LNCAP (cell line): ENCODE results near the gene ADD2.

ENCODE experiments used
- TF ChIP-seq, protein P1 (sequence below): fragments of 450-650 bp; IDR thresholded peaks from 2 replicates; pipeline ENCODE4 v1.5.1; 2017; ENCODE audit warnings: mild to moderate bottlenecking

ADD2 gene

GRCh38 chr2:70746094-70746974, 21.7 kb downstream of the ADD2 start:
- TF ChIP-seq, protein P1, sequence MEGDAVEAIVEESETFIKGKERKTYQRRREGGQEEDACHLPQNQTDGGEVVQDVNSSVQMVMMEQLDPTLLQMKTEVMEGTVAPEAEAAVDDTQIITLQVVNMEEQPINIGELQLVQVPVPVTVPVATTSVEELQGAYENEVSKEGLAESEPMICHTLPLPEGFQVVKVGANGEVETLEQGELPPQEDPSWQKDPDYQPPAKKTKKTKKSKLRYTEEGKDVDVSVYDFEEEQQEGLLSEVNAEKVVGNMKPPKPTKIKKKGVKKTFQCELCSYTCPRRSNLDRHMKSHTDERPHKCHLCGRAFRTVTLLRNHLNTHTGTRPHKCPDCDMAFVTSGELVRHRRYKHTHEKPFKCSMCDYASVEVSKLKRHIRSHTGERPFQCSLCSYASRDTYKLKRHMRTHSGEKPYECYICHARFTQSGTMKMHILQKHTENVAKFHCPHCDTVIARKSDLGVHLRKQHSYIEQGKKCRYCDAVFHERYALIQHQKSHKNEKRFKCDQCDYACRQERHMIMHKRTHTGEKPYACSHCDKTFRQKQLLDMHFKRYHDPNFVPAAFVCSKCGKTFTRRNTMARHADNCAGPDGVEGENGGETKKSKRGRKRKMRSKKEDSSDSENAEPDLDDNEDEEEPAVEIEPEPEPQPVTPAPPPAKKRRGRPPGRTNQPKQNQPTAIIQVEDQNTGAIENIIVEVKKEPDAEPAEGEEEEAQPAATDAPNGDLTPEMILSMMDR: no peak

GRCh38 chr2:70745276-70745825, 22.6 kb downstream of the ADD2 start:
- TF ChIP-seq, protein P1: no peak

DNA sequence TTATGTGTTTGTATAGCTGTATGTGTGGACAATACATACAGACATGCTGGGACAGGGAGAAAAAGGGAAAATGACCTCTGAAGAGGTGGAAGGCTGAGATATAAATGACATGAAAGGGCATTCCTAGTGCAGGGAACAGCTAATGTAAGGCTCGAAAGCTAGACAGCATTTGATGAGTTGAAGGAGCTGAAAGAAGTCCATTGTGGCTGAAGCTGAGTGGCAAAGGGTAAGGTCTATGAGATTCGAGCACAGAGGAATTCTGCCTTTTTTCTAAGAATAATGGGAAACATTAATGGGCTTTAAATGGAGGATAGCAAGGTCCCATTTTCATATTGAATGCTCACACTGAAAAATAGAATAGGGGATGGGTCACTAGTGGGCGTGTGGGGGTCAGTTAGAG, 23.6 kb downstream of the ADD2 start:
- TF ChIP-seq, protein P1: no peak

- TF ChIP-seq, protein P1: no peak
Observed at GRCh38 chr2:70743677-70744076, 24.3 kb downstream of the ADD2 start.

DNA sequence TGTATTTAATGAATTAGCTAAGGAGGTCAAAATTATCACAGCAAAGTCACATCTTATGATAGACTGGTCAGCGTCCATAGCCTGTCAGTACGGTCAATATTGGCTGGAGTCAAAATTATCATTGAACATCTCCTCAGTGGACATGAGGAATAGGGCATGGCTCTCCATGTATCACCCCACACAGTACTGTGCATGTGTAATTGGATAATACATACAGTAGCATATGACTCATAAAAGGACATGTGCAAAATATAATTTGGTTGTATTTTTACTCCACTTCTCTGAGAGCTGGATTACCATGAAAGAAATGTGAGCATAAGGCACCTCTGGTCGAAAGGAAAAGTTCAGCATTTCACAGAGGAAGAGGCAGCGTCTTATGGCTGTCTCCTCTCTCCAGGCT, 24.9 kb downstream of the ADD2 start:
- TF ChIP-seq, protein P1: no peak

DNA sequence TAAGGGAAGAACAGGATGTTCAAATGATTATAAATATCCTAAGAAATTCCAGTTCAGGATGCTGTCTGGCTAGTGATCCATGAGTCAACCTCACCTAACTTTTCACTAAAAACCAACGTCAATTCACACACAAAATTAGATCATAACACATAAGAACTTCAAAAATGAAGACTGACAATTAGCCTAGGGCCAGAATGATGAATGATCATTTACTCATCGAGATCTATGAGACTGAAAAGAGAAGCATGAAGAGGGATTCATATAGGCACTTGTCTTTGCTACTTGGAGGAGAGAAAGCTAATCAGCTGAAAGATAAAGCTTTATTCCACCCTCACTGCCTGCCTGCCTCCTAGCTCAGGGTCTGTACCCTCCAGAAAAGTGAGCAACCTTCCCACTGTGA, 29.8 kb downstream of the ADD2 start:
- TF ChIP-seq, protein P1: no peak

GRCh38 chr2:70735071-70735470, 32.9 kb downstream of the ADD2 start:
- TF ChIP-seq, protein P1: no peak
